ENCODE measurements around the gene ZNF417.
A peak's percentile ranks its signal among the peaks of the same experiment; 100 is the strongest.
"Not testable (repeated sequence)": the region's sequence is repeated elsewhere in the genome, so short reads cannot be mapped to it uniquely, and the experiment has no call there.

ZNF417 gene

GRCh38 chr19:57916168-57916995 lies at the start of gene ZNF417:
Gene ZNF417 (minus strand): TSS chr19:57916592. CDS start chr19:57916411, 181 bp downstream.
- peak; percentile 95 for DNase-seq

- no peak for DNase-seq
Observed at GRCh38 chr19:57964761-57965160, 48.4 kb upstream of the ZNF417 start.

- no peak for DNase-seq
Observed at GRCh38 chr19:57961785-57962184, 45.4 kb upstream of the ZNF417 start.

GRCh38 chr19:57954996-57955395 lies 38.6 kb upstream of the ZNF417 start:
- no peak for DNase-seq

- no peak for DNase-seq
Observed at GRCh38 chr19:57949702-57950101, 33.3 kb upstream of the ZNF417 start.

GRCh38 chr19:57949296-57949695 lies 32.9 kb upstream of the ZNF417 start:
- no peak for DNase-seq

GRCh38 chr19:57947419-57948134 lies 31.2 kb upstream of the ZNF417 start, which contains the start of gene ZNF256:
Gene ZNF256 (minus strand): TSS chr19:57947706. CDS start chr19:57947474, 232 bp downstream.
- DNase-seq = peak; percentile 98

GRCh38 chr19:57947088-57947418 lies 30.7 kb upstream of the ZNF417 start:
- no peak for DNase-seq

GRCh38 chr19:57946316-57946715 lies 29.9 kb upstream of the ZNF417 start:
- no peak for DNase-seq

GRCh38 chr19:57941593-57941992 lies 25.2 kb upstream of the ZNF417 start:
- DNase-seq = no peak

GRCh38 chr19:57935731-57936130 lies 19.3 kb upstream of the ZNF417 start:
- DNase-seq = no peak

GRCh38 chr19:57934820-57935665 lies 18.7 kb upstream of the ZNF417 start, which contains the start of gene ZNF418:
Gene ZNF418 (minus strand): TSS chr19:57935402. CDS start chr19:57933822, 1,580 bp downstream.
- peak; percentile 54 for DNase-seq

GRCh38 chr19:57927587-57927986 lies 11.2 kb upstream of the ZNF417 start:
- DNase-seq = no peak

GRCh38 chr19:57914531-57914930 lies 1.9 kb downstream of the ZNF417 start:
- no peak for DNase-seq

GRCh38 chr19:57907394-57907793 lies 9.0 kb downstream of the ZNF417 start:
- no peak for DNase-seq

- DNase-seq = no peak
Observed at GRCh38 chr19:57905258-57905657, 11.1 kb downstream of the ZNF417 start.

- DNase-seq = no peak
Observed at GRCh38 chr19:57903618-57904184, 12.7 kb downstream of the ZNF417 start.

- no peak for DNase-seq
Observed at GRCh38 chr19:57900311-57900710, 16.1 kb downstream of the ZNF417 start.

- DNase-seq = not testable (repeated sequence)
Observed at GRCh38 chr19:57890706-57891105, 25.7 kb downstream of the ZNF417 start.

GRCh38 chr19:57888560-57889231 lies 27.7 kb downstream of the ZNF417 start, which contains the start of gene ZNF814:
Gene ZNF814 (minus strand): TSS chr19:57889037. CDS start chr19:57888802, 235 bp downstream.
- peak; percentile 91 for DNase-seq

GRCh38 chr19:57888107-57888559 lies 28.3 kb downstream of the ZNF417 start:
- no peak for DNase-seq

All from RPMI8226 (cell line).